HepG2 (cell line): ENCODE results near the gene KLF16. TPM values are rescaled to one million over a fixed set of nuclear protein-coding genes. Genes with fewer than 3 reads are reported as not detected.
A peak's percentile ranks its signal among the peaks of the same experiment; 100 is the strongest.

ENCODE experiments used
- ATF1 ChIP-seq: IDR thresholded peaks from 2 replicates; pipeline ENCODE4 v1.6.1; 2016; ENCODE audit warnings: mild to moderate bottlenecking, control low read depth
- ATF7-NPFF ChIP-seq: sonication (generic); formaldehyde crosslinking; IDR thresholded peaks from 2 replicates; pipeline ENCODE4 v1.8.1; 2023; ENCODE audit warnings: mild to moderate bottlenecking, low read depth, missing genetic modification reagents, moderate library complexity
- HIVEP1 ChIP-seq: sonication (generic); formaldehyde crosslinking; IDR thresholded peaks from 2 replicates; pipeline ENCODE4 v1.4.0; 2020; ENCODE audit warnings: mild to moderate bottlenecking, missing genetic modification reagents
- HNRNPLL ChIP-seq: fragments of 200-400 bp; formaldehyde crosslinking; IDR thresholded peaks from 2 replicates; pipeline ENCODE4 v1.6.1; 2017; ENCODE audit warnings: mild to moderate bottlenecking, low read depth, low read length; ENCODE audit not compliant: poor library complexity, severe bottlenecking
- KDM4B ChIP-seq: sonication (generic); formaldehyde crosslinking; IDR thresholded peaks from 2 replicates; pipeline ENCODE4 v1.4.0; 2020; ENCODE audit warnings: missing genetic modification reagents
- KDM5A ChIP-seq: fragments of 200-600 bp; sonication (generic); IDR thresholded peaks from 2 replicates; pipeline ENCODE4 v1.7.0; 2018; ENCODE audit warnings: antibody characterized with exemption, mild to moderate bottlenecking, low read length, borderline replicate concordance
- MIXL1 ChIP-seq: IDR thresholded peaks from 2 replicates; pipeline ENCODE4 v1.6.1; 2016
- PPARG ChIP-seq: conservative IDR thresholded peaks from 2 replicates; pipeline ENCODE4 v1.6.1; 2016; ENCODE audit warnings: missing biosample characterization, missing genetic modification reagents
- RXRA ChIP-seq: sonication (generic); formaldehyde crosslinking; IDR thresholded peaks from 2 replicates; pipeline ENCODE4 v1.5.1; 2020; ENCODE audit warnings: missing genetic modification reagents
- ZBTB20 ChIP-seq: sonication (generic); formaldehyde crosslinking; IDR thresholded peaks from 2 replicates; pipeline ENCODE4 v1.8.1; 2023; ENCODE audit warnings: missing genetic modification reagents, low read depth, mild to moderate bottlenecking, borderline replicate concordance
- ZFP36L1 ChIP-seq: sonication (generic); formaldehyde crosslinking; IDR thresholded peaks from 2 replicates; pipeline ENCODE4 v1.8.0; 2022; ENCODE audit warnings: mild to moderate bottlenecking, missing genetic modification reagents, moderate library complexity
- ZNF557 ChIP-seq: sonication (generic); formaldehyde crosslinking; IDR thresholded peaks from 2 replicates; pipeline ENCODE4 v1.4.0; 2020; ENCODE audit warnings: missing genetic modification reagents
- ZNF580 ChIP-seq: IDR thresholded peaks from 2 replicates; pipeline ENCODE4 v1.6.1; 2016; ENCODE audit warnings: low read depth, borderline replicate concordance
- ZSCAN12 ChIP-seq: sonication (generic); formaldehyde crosslinking; IDR thresholded peaks from 2 replicates; pipeline ENCODE4 v1.9.0; 2021; ENCODE audit warnings: mild to moderate bottlenecking, missing genetic modification reagents
- polyA plus RNA-seq, 8 experiments: library from polyadenylated mRNA; depleted of rRNA in 3 of 8; stranded (reverse) in 7 of 8; unstranded in 1 of 8; fragments of >200 nt; fragmentation: Illumina TruSeq in 4 of 8; extraction: Trizol in 4 of 8; gene quantifications; 2 replicates each; pipeline versions ENCODE4 v1.2.1 to v1.2.3, GENCODE V29; 2011 to 2016; ENCODE audit warnings: low read depth in 4 of 8, missing spikeins in 1 of 8, mixed read lengths in 1 of 8; ENCODE audit not compliant: insufficient read depth in 1 of 8
- total RNA-seq, 5 experiments: library from RNA; depleted of rRNA; stranded (reverse); fragments of >200 nt; fragmentation: Illumina TruSeq; extraction: Trizol; gene quantifications; 2 replicates each; pipeline ENCODE4 v1.2.3, GENCODE V29; 2016; ENCODE audit warnings: low read depth in 1 of 5
- TF ChIP-seq, protein P1 (sequence below), 2 experiments: fragments of 450-650 bp in 1 of 2; sonication (generic) in 1 of 2; formaldehyde crosslinking; IDR thresholded peaks; 2 replicates each; pipeline versions ENCODE4 v1.5.0 to v1.8.0; 2020 to 2022; ENCODE audit warnings: mild to moderate bottlenecking in 1 of 2, missing genetic modification reagents in 1 of 2
- TF ChIP-seq, protein P2 (sequence below): sonication (generic); formaldehyde crosslinking; conservative IDR thresholded peaks from 2 replicates; pipeline ENCODE4 v1.4.0; 2020; ENCODE audit warnings: mild to moderate bottlenecking, missing genetic modification reagents, moderate library complexity
- TF ChIP-seq, protein P3 (sequence below): IDR thresholded peaks from 2 replicates; pipeline ENCODE4 v1.6.1; 2016; ENCODE audit warnings: low read depth, missing genetic modification reagents, missing compliant biosample characterization

Gene KLF16
- total and polyA plus RNA-seq, 2 of the 13 experiments (the other 11 are each of a cell fraction or from before 2014, with no cell fraction given) = 3.5 to 6.7 TPM

GRCh38 chr19:1847684-1848398 is 15.5 kb downstream of the KLF16 start (continued):
- TF ChIP-seq, protein P1, sequence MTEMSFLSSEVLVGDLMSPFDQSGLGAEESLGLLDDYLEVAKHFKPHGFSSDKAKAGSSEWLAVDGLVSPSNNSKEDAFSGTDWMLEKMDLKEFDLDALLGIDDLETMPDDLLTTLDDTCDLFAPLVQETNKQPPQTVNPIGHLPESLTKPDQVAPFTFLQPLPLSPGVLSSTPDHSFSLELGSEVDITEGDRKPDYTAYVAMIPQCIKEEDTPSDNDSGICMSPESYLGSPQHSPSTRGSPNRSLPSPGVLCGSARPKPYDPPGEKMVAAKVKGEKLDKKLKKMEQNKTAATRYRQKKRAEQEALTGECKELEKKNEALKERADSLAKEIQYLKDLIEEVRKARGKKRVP (CRISPR knock-in tag; IDR thresholded peaks at IDR 0.05) = no peak
- TF ChIP-seq KDM5A (peak; percentile 93), ZBTB20 (CRISPR knock-in tag) (0 out of 2 replicates have a peak, but pooled peaks have one; percentile 35), RXRA (peak; percentile 33; the same call in 1 of the 2 replicates), PPARG (CRISPR knock-in tag) (no peak), HIVEP1 (CRISPR knock-in tag) (0 out of 2 replicates have a peak, but pooled peaks have one; percentile 40), ZFP36L1 (no peak), HNRNPLL (peak; percentile 13), ZNF580 (CRISPR knock-in tag) (0 out of 2 replicates have a peak, but pooled peaks have one; percentile 12), ATF7-NPFF (CRISPR knock-in tag) (no peak), KDM4B (CRISPR knock-in tag) (no peak), MIXL1 (no peak), ATF1 (CRISPR knock-in tag) (peak; percentile 56), ZNF557 (no peak), ZSCAN12 (CRISPR knock-in tag) (no peak)
- TF ChIP-seq, protein P2, sequence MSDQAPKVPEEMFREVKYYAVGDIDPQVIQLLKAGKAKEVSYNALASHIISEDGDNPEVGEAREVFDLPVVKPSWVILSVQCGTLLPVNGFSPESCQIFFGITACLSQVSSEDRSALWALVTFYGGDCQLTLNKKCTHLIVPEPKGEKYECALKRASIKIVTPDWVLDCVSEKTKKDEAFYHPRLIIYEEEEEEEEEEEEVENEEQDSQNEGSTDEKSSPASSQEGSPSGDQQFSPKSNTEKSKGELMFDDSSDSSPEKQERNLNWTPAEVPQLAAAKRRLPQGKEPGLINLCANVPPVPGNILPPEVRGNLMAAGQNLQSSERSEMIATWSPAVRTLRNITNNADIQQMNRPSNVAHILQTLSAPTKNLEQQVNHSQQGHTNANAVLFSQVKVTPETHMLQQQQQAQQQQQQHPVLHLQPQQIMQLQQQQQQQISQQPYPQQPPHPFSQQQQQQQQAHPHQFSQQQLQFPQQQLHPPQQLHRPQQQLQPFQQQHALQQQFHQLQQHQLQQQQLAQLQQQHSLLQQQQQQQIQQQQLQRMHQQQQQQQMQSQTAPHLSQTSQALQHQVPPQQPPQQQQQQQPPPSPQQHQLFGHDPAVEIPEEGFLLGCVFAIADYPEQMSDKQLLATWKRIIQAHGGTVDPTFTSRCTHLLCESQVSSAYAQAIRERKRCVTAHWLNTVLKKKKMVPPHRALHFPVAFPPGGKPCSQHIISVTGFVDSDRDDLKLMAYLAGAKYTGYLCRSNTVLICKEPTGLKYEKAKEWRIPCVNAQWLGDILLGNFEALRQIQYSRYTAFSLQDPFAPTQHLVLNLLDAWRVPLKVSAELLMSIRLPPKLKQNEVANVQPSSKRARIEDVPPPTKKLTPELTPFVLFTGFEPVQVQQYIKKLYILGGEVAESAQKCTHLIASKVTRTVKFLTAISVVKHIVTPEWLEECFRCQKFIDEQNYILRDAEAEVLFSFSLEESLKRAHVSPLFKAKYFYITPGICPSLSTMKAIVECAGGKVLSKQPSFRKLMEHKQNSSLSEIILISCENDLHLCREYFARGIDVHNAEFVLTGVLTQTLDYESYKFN (CRISPR knock-in tag) = no peak
- TF ChIP-seq, protein P3, sequence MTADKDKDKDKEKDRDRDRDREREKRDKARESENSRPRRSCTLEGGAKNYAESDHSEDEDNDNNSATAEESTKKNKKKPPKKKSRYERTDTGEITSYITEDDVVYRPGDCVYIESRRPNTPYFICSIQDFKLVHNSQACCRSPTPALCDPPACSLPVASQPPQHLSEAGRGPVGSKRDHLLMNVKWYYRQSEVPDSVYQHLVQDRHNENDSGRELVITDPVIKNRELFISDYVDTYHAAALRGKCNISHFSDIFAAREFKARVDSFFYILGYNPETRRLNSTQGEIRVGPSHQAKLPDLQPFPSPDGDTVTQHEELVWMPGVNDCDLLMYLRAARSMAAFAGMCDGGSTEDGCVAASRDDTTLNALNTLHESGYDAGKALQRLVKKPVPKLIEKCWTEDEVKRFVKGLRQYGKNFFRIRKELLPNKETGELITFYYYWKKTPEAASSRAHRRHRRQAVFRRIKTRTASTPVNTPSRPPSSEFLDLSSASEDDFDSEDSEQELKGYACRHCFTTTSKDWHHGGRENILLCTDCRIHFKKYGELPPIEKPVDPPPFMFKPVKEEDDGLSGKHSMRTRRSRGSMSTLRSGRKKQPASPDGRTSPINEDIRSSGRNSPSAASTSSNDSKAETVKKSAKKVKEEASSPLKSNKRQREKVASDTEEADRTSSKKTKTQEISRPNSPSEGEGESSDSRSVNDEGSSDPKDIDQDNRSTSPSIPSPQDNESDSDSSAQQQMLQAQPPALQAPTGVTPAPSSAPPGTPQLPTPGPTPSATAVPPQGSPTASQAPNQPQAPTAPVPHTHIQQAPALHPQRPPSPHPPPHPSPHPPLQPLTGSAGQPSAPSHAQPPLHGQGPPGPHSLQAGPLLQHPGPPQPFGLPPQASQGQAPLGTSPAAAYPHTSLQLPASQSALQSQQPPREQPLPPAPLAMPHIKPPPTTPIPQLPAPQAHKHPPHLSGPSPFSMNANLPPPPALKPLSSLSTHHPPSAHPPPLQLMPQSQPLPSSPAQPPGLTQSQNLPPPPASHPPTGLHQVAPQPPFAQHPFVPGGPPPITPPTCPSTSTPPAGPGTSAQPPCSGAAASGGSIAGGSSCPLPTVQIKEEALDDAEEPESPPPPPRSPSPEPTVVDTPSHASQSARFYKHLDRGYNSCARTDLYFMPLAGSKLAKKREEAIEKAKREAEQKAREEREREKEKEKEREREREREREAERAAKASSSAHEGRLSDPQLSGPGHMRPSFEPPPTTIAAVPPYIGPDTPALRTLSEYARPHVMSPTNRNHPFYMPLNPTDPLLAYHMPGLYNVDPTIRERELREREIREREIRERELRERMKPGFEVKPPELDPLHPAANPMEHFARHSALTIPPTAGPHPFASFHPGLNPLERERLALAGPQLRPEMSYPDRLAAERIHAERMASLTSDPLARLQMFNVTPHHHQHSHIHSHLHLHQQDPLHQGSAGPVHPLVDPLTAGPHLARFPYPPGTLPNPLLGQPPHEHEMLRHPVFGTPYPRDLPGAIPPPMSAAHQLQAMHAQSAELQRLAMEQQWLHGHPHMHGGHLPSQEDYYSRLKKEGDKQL (CRISPR knock-in tag) = no peak
